OCI-LY1 (cell line): ENCODE results near the gene PYGL.
A peak's percentile ranks its signal among the peaks of the same experiment; 100 is the strongest.

Experiments
- H2AFZ ChIP-seq: fragments of 200-600 bp; sonication (generic), shearing (Covaris generic); 2 replicates; pipeline ENCODE4 v1.6.0; 2014; ENCODE audit warnings: antibody characterized with exemption, mild to moderate bottlenecking, low read length
- H3F3A ChIP-seq: fragments of 200-600 bp; sonication (generic), shearing (Covaris generic); 2 replicates; pipeline ENCODE4 v1.6.0; 2014; ENCODE audit warnings: mild to moderate bottlenecking, antibody characterized with exemption, low read length, moderate library complexity; ENCODE audit not compliant: insufficient read depth
- H3K27ac ChIP-seq: fragments of 200-600 bp; sonication (generic); 2 replicates; pipeline ENCODE4 v1.5.1; 2014; ENCODE audit warnings: low read length, mixed run types, mild to moderate bottlenecking, low read depth; ENCODE audit not compliant: poor library complexity, severe bottlenecking
- H3K27me3 ChIP-seq: fragments of 200-600 bp; sonication (generic); 2 replicates; pipeline ENCODE4 v1.6.0; 2014; ENCODE audit warnings: antibody characterized with exemption, mild to moderate bottlenecking, low read length, moderate library complexity; ENCODE audit not compliant: insufficient read depth
- H3K36me3 ChIP-seq: fragments of 200-600 bp; sonication (generic); 2 replicates; pipeline ENCODE4 v1.6.1; 2014; ENCODE audit warnings: mild to moderate bottlenecking, antibody characterized with exemption, low read length, moderate library complexity, mixed read lengths; ENCODE audit not compliant: insufficient read depth
- H3K4me1 ChIP-seq: fragments of 200-600 bp; sonication (generic); 2 replicates; pipeline ENCODE4 v1.5.1; 2014; ENCODE audit warnings: mild to moderate bottlenecking, low read length, moderate library complexity; ENCODE audit not compliant: insufficient read depth, severe bottlenecking
- H3K4me2 ChIP-seq: fragments of 200-600 bp; sonication (generic), shearing (Covaris generic); 2 replicates; pipeline ENCODE4 v1.6.1; 2014; ENCODE audit warnings: low read length
- H3K4me3 ChIP-seq: fragments of 200-600 bp; sonication (generic); 2 replicates; pipeline ENCODE4 v1.5.1; 2014; ENCODE audit warnings: low read length, low read depth, mild to moderate bottlenecking, mixed read lengths; ENCODE audit not compliant: poor library complexity, severe bottlenecking
- H3K79me2 ChIP-seq: fragments of 200-600 bp; shearing (Covaris generic); 2 replicates; pipeline ENCODE4 v1.6.1; 2016; ENCODE audit warnings: mixed run types, low read length, mixed read lengths; ENCODE audit not compliant: insufficient read depth
- H3K9ac ChIP-seq: fragments of 200-600 bp; sonication (generic), shearing (Covaris generic); 2 replicates; pipeline ENCODE4 v1.6.1; 2014; ENCODE audit warnings: mild to moderate bottlenecking, low read length, mixed read lengths
- H3K9me2 ChIP-seq: fragments of 200-600 bp; sonication (generic), shearing (Covaris generic); 2 replicates; pipeline ENCODE4 v1.6.1; 2014; ENCODE audit warnings: low read depth, mild to moderate bottlenecking, low read length, mixed read lengths
- H3K9me3 ChIP-seq: fragments of 200-600 bp; shearing (Covaris generic); 2 replicates; pipeline ENCODE4 v1.6.1; 2014; ENCODE audit warnings: low read length, mixed read lengths
- H4K20me1 ChIP-seq: fragments of 200-600 bp; sonication (generic), shearing (Covaris generic); 2 replicates; pipeline ENCODE4 v1.6.0; 2016; ENCODE audit warnings: mild to moderate bottlenecking, low read length; ENCODE audit not compliant: insufficient read depth
- EZH2 ChIP-seq: fragments of 200-600 bp; sonication (generic), shearing (Covaris generic); IDR thresholded peaks from 2 replicates; pipeline ENCODE4 v1.8.0; 2017; ENCODE audit warnings: borderline replicate concordance, mixed run types, mild to moderate bottlenecking, antibody characterized with exemption, low read length, moderate library complexity, mixed read lengths
- TF ChIP-seq, protein P1 (sequence below): fragments of 200-600 bp; sonication (generic), shearing (Covaris generic); IDR thresholded peaks from 2 replicates; pipeline ENCODE4 v1.5.1; 2017; ENCODE audit warnings: mild to moderate bottlenecking, antibody characterized with exemption, low read length, moderate library complexity, mixed read lengths

PYGL gene

DNA sequence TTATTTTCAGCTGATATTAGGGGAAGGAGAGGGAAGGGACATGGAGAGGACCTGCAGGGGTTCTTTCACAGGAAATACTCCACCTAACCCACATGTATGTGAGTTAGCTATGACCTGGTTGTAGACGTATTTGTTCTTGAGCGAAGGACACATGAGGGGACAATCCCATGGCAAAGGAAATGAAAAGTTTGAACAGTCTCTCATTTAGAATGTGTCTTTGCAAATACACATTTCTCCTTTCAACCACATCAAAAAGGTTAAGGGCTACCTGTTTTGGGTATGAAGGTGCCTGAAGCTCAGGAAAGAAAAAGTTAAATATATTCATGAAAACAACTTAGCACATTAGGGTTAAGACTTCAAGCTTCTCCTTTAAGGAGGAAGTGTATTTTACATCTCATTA, 7.4 kb downstream of the PYGL start:
- peak overlapping the region; percentile 62 for H3K27ac ChIP-seq
- no peak overlapping the region for H3K9ac ChIP-seq
- H3K36me3 ChIP-seq, result 0 out of 2 replicates have a peak, but pooled peaks cover 3% of the 10 kb centered on the region
- TF ChIP-seq, protein P1, sequence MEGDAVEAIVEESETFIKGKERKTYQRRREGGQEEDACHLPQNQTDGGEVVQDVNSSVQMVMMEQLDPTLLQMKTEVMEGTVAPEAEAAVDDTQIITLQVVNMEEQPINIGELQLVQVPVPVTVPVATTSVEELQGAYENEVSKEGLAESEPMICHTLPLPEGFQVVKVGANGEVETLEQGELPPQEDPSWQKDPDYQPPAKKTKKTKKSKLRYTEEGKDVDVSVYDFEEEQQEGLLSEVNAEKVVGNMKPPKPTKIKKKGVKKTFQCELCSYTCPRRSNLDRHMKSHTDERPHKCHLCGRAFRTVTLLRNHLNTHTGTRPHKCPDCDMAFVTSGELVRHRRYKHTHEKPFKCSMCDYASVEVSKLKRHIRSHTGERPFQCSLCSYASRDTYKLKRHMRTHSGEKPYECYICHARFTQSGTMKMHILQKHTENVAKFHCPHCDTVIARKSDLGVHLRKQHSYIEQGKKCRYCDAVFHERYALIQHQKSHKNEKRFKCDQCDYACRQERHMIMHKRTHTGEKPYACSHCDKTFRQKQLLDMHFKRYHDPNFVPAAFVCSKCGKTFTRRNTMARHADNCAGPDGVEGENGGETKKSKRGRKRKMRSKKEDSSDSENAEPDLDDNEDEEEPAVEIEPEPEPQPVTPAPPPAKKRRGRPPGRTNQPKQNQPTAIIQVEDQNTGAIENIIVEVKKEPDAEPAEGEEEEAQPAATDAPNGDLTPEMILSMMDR, result no peak
- TF ChIP-seq EZH2, result no peak
- H4K20me1 ChIP-seq, result no peaks in the 10 kb centered on the region
- no peaks in the 10 kb centered on the region for H3K9me3 ChIP-seq
- H3K4me1 ChIP-seq, result peaks cover 23% of the 10 kb centered on the region
- no peaks in the 10 kb centered on the region for H3K9me2 ChIP-seq
- no peaks in the 10 kb centered on the region for H3K27me3 ChIP-seq
- no peak overlapping the region for H3K4me2 ChIP-seq
- no peaks in the 10 kb centered on the region for H3F3A ChIP-seq
- no peak overlapping the region for H2AFZ ChIP-seq
- H3K4me3 ChIP-seq, result no peak overlapping the region
- no peaks in the 10 kb centered on the region for H3K79me2 ChIP-seq

DNA sequence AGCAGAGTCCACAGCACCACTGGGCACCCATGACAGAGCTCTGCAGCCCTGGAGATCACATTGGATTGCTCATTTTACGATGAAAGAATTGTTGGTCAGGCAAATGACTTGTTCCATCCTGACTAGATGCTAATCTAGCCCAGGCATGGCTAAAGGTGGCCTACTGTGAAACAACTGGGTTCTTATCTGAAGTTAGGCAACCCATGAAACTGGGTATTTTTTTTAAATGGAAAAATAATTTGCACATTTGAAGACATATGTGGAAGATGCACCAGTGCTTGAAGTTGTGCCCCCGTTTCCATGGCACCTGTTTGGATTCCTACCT, 8.3 kb downstream of the PYGL start:
- Histone ChIP-seq H3K4me2 (no peak overlapping the region), H3K4me1 (peaks cover 23% of the 10 kb centered on the region), H4K20me1 (no peaks in the 10 kb centered on the region), H3K36me3 (0 out of 2 replicates have a peak, but pooled peaks cover 3% of the 10 kb centered on the region), H3K27me3 (no peaks in the 10 kb centered on the region), H3K9ac (no peak overlapping the region), H3K79me2 (no peaks in the 10 kb centered on the region), H3F3A (no peaks in the 10 kb centered on the region), H3K9me2 (no peaks in the 10 kb centered on the region), H2AFZ (no peak overlapping the region), H3K9me3 (no peaks in the 10 kb centered on the region), H3K27ac (peak overlapping the region; percentile 62), H3K4me3 (no peak overlapping the region)
- TF ChIP-seq, protein P1, result no peak
- TF ChIP-seq EZH2, result no peak

DNA sequence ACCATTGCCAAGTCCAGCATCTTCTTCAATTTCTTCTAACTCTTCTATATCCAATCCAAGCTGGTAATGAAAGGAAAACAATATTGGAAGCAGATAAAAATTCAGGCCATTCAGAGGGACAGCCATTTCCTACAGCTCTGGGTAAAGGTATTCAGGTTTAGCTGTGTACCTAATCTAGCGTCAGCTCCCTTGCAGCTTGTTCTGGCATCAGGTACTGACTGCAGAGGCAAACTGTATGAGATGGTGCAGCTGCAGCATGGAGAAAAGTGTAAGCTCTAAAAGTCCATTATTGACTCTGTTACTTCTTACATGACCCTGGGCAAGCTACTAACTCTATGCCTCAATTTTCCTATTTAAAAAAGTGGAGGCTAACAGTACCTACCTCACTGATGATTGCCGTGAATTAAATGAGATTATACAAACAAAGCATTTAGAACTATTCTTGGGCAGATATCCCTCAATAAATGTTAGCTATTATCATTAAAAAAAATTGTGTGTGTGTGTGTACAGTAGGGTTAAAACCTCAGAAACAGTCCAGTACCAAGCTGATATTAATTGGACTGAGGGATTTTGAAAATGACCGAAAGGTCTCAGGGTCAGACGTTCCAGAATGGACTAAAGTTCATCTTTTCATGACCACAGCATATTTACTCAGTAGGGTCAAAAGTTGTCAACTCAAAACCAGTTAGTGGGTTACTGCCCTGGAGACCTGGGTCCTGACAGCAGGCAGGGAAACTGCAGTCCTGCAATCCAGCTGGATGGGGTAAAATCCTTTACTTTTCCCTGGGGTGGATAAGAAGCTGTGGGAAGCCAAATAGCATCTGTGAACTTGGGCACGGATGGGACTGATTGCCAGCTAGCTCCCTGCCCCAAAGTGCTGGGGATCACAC, 8.9 kb downstream of the PYGL start:
- Histone ChIP-seq H3K4me3 (no peak overlapping the region), H3K9me3 (no peaks in the 10 kb centered on the region), H3K9me2 (no peaks in the 10 kb centered on the region), H3K4me2 (no peak overlapping the region), H3K27me3 (no peaks in the 10 kb centered on the region), H3K36me3 (0 out of 2 replicates have a peak, but pooled peaks cover 3% of the 10 kb centered on the region), H3F3A (0 out of 2 replicates have a peak, but pooled peaks cover under 1% of the 10 kb centered on the region), H2AFZ (no peak overlapping the region), H3K27ac (peak overlapping the region; percentile 62), H4K20me1 (no peaks in the 10 kb centered on the region), H3K9ac (no peak overlapping the region), H3K4me1 (peaks cover 23% of the 10 kb centered on the region), H3K79me2 (no peaks in the 10 kb centered on the region)
- TF ChIP-seq EZH2, result no peak
- TF ChIP-seq, protein P1, result no peak
